ENCODE data around the gene RTN4RL1. TPM values are rescaled to one million over a fixed set of nuclear protein-coding genes. Genes with fewer than 3 reads are reported as not detected.

Gene RTN4RL1
- total and polyA plus RNA-seq, 2 of the 13 experiments (the other 11 are each of a cell fraction or from before 2014, with no cell fraction given) = 0.01 TPM; not detected in 1

DNA sequence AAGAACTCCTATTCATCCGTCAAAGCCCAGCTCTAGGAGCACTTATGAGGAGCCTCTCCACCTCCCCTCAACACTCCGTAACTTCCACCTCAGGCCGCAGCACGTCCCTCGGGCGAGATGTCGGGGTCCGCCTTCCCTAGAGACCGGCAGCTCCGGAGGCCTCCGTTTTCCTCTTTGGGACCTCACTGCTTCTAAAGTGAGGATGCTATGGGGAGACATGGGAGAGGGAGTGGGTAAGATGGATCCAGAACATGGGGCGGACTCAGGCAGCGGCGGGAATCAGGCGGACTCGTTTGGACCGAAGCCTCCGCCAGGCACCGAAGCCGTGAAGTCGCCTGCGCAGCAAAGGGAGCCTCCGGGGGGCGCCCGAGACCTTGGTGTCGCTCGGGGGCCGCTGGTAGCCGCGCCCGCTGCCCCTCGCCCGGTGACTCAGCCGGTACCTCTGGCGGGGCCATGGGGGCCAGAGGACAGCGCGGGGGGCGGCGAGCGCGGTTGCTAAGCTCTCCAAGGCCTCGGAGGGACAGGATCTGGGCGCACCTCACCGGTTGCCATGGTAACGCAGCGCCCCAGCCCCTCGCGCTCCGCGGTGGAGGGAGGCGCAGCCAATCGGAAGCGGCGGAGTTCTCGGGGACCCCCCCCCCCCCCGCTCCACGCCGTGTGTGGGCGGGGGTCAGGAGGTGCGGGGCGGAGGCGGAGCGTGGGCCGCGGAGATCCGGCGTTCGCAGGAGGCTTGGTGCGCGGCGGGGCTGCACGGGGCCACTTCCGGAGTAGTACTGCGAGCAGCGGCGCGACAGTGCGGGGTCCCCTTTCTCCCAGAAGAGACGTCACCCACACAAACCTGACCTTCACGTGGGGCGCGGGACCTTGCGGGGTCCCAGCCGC lies 28.5 kb upstream of the RTN4RL1 start (continued):
- TF ChIP-seq, protein P1, sequence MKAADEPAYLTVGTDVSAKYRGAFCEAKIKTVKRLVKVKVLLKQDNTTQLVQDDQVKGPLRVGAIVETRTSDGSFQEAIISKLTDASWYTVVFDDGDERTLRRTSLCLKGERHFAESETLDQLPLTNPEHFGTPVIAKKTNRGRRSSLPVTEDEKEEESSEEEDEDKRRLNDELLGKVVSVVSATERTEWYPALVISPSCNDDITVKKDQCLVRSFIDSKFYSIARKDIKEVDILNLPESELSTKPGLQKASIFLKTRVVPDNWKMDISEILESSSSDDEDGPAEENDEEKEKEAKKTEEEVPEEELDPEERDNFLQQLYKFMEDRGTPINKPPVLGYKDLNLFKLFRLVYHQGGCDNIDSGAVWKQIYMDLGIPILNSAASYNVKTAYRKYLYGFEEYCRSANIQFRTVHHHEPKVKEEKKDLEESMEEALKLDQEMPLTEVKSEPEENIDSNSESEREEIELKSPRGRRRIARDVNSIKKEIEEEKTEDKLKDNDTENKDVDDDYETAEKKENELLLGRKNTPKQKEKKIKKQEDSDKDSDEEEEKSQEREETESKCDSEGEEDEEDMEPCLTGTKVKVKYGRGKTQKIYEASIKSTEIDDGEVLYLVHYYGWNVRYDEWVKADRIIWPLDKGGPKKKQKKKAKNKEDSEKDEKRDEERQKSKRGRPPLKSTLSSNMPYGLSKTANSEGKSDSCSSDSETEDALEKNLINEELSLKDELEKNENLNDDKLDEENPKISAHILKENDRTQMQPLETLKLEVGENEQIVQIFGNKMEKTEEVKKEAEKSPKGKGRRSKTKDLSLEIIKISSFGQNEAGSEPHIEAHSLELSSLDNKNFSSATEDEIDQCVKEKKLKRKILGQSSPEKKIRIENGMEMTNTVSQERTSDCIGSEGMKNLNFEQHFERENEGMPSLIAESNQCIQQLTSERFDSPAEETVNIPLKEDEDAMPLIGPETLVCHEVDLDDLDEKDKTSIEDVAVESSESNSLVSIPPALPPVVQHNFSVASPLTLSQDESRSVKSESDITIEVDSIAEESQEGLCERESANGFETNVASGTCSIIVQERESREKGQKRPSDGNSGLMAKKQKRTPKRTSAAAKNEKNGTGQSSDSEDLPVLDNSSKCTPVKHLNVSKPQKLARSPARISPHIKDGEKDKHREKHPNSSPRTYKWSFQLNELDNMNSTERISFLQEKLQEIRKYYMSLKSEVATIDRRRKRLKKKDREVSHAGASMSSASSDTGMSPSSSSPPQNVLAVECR (CRISPR knock-in tag; IDR thresholded peaks at IDR 0.05; ENCODE audit: borderline replicate concordance) = peak; percentile 63; the same call in 1 of the 2 replicates
- TF ChIP-seq, protein P2, sequence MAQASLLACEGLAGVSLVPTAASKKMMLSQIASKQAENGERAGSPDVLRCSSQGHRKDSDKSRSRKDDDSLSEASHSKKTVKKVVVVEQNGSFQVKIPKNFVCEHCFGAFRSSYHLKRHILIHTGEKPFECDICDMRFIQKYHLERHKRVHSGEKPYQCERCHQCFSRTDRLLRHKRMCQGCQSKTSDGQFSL (CRISPR knock-in tag; IDR thresholded peaks at IDR 0.05) = peak; percentile 56; the same call in 1 of the 2 replicates
- peak; percentile 85 for TF ChIP-seq FOSL2 (CRISPR knock-in tag; IDR thresholded peaks at IDR 0.05)
- TF ChIP-seq, protein P3, sequence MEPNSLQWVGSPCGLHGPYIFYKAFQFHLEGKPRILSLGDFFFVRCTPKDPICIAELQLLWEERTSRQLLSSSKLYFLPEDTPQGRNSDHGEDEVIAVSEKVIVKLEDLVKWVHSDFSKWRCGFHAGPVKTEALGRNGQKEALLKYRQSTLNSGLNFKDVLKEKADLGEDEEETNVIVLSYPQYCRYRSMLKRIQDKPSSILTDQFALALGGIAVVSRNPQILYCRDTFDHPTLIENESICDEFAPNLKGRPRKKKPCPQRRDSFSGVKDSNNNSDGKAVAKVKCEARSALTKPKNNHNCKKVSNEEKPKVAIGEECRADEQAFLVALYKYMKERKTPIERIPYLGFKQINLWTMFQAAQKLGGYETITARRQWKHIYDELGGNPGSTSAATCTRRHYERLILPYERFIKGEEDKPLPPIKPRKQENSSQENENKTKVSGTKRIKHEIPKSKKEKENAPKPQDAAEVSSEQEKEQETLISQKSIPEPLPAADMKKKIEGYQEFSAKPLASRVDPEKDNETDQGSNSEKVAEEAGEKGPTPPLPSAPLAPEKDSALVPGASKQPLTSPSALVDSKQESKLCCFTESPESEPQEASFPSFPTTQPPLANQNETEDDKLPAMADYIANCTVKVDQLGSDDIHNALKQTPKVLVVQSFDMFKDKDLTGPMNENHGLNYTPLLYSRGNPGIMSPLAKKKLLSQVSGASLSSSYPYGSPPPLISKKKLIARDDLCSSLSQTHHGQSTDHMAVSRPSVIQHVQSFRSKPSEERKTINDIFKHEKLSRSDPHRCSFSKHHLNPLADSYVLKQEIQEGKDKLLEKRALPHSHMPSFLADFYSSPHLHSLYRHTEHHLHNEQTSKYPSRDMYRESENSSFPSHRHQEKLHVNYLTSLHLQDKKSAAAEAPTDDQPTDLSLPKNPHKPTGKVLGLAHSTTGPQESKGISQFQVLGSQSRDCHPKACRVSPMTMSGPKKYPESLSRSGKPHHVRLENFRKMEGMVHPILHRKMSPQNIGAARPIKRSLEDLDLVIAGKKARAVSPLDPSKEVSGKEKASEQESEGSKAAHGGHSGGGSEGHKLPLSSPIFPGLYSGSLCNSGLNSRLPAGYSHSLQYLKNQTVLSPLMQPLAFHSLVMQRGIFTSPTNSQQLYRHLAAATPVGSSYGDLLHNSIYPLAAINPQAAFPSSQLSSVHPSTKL (CRISPR knock-in tag; IDR thresholded peaks at IDR 0.05) = no peak
- TF ChIP-seq, protein P4, sequence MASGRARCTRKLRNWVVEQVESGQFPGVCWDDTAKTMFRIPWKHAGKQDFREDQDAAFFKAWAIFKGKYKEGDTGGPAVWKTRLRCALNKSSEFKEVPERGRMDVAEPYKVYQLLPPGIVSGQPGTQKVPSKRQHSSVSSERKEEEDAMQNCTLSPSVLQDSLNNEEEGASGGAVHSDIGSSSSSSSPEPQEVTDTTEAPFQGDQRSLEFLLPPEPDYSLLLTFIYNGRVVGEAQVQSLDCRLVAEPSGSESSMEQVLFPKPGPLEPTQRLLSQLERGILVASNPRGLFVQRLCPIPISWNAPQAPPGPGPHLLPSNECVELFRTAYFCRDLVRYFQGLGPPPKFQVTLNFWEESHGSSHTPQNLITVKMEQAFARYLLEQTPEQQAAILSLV (CRISPR knock-in tag; IDR thresholded peaks at IDR 0.05; ENCODE audit: borderline replicate concordance) = 0 out of 2 replicates have a peak, but pooled peaks have one; percentile 60
- TF ChIP-seq KLF12 (CRISPR knock-in tag; IDR thresholded peaks at IDR 0.05; ENCODE audit: borderline replicate concordance) = no peak
- TF ChIP-seq ZSCAN12 (CRISPR knock-in tag; IDR thresholded peaks at IDR 0.05) = no peak
- TF ChIP-seq, protein P5, sequence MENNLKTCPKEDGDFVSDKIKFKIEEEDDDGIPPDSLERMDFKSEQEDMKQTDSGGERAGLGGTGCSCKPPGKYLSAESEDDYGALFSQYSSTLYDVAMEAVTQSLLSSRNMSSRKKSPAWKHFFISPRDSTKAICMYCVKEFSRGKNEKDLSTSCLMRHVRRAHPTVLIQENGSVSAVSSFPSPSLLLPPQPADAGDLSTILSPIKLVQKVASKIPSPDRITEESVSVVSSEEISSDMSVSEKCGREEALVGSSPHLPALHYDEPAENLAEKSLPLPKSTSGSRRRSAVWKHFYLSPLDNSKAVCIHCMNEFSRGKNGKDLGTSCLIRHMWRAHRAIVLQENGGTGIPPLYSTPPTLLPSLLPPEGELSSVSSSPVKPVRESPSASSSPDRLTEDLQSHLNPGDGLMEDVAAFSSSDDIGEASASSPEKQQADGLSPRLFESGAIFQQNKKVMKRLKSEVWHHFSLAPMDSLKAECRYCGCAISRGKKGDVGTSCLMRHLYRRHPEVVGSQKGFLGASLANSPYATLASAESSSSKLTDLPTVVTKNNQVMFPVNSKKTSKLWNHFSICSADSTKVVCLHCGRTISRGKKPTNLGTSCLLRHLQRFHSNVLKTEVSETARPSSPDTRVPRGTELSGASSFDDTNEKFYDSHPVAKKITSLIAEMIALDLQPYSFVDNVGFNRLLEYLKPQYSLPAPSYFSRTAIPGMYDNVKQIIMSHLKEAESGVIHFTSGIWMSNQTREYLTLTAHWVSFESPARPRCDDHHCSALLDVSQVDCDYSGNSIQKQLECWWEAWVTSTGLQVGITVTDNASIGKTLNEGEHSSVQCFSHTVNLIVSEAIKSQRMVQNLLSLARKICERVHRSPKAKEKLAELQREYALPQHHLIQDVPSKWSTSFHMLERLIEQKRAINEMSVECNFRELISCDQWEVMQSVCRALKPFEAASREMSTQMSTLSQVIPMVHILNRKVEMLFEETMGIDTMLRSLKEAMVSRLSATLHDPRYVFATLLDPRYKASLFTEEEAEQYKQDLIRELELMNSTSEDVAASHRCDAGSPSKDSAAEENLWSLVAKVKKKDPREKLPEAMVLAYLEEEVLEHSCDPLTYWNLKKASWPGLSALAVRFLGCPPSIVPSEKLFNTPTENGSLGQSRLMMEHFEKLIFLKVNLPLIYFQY (CRISPR knock-in tag; IDR thresholded peaks at IDR 0.05; ENCODE audit: borderline replicate concordance) = no peak
- 0 out of 2 replicates have a peak, but pooled peaks have one; percentile 30 for TF ChIP-seq EEA1 (CRISPR knock-in tag; IDR thresholded peaks at IDR 0.05; ENCODE audit: borderline replicate concordance)
- TF ChIP-seq MTA1 (CRISPR knock-in tag; IDR thresholded peaks at IDR 0.05; ENCODE audit: borderline replicate concordance) = 0 out of 2 replicates have a peak, but pooled peaks have one; percentile 3
- no peak for TF ChIP-seq SRSF4 (IDR thresholded peaks at IDR 0.05; ENCODE audit: low read depth, low read length, poor library complexity, severe bottlenecking)
- no peak for TF ChIP-seq ZMYM4 (CRISPR knock-in tag; IDR thresholded peaks at IDR 0.05)
- peak; percentile 31; the same call in 1 of the 2 replicates for TF ChIP-seq ARHGAP35 (CRISPR knock-in tag; IDR thresholded peaks at IDR 0.05; ENCODE audit: borderline replicate concordance)

Data from HepG2 (cell line).